Neural cell (in vitro differentiated cells): ENCODE measurements around the gene TTC9. TPM values are rescaled to one million over a fixed set of nuclear protein-coding genes. Genes with fewer than 3 reads are reported as not detected.

Source experiments
- H2AFZ ChIP-seq: fragments of 200-600, 300-800 bp; sonication (generic), shearing (Covaris generic); 2 replicates; pipeline ENCODE4 v1.6.0; 2014; ENCODE audit warnings: low read depth, mild to moderate bottlenecking, antibody characterized with exemption, low read length, moderate library complexity
- H3F3A ChIP-seq: fragments of 200-600 bp; shearing (Covaris generic); 2 replicates; pipeline ENCODE4 v1.6.1; 2016; ENCODE audit warnings: mild to moderate bottlenecking, moderate library complexity, mixed read lengths, antibody characterized with exemption, low read length; ENCODE audit not compliant: insufficient read depth, poor library complexity, severe bottlenecking
- H3K27ac ChIP-seq: fragments of 200-600, 300-800 bp; sonication (generic), shearing (Covaris generic); 2 replicates; pipeline ENCODE4 v1.5.1; 2014; ENCODE audit warnings: mild to moderate bottlenecking, low read length, moderate library complexity
- H3K27me3 ChIP-seq: fragments of 300-800, 200-600 bp; sonication (generic), shearing (Covaris generic); 2 replicates; pipeline ENCODE4 v1.6.0; 2014; ENCODE audit warnings: mild to moderate bottlenecking, low read depth, low read length, moderate library complexity; ENCODE audit not compliant: insufficient read depth
- H3K36me3 ChIP-seq: fragments of 300-800, 200-600 bp; sonication (generic), shearing (Covaris generic); 2 replicates; pipeline ENCODE4 v1.5.1; 2014; ENCODE audit warnings: mild to moderate bottlenecking, antibody characterized with exemption, low read length, moderate library complexity; ENCODE audit not compliant: insufficient read depth
- H3K4me2 ChIP-seq: fragments of 300-800, 200-600 bp; sonication (generic), shearing (Covaris generic); 2 replicates; pipeline ENCODE4 v1.6.0; 2014; ENCODE audit warnings: mild to moderate bottlenecking, low read length
- H3K4me3 ChIP-seq: fragments of 300-800, 200-600 bp; sonication (generic), shearing (Covaris generic); 2 replicates; pipeline ENCODE4 v1.5.1; 2014; ENCODE audit warnings: mild to moderate bottlenecking, low read length, moderate library complexity
- H3K79me2 ChIP-seq: fragments of 200-600 bp; shearing (Covaris generic); replicated peaks from 2 replicates; pipeline ENCODE4 v1.6.0; 2014; ENCODE audit warnings: mild to moderate bottlenecking, low read length, moderate library complexity; ENCODE audit not compliant: insufficient read depth
- H3K9ac ChIP-seq: fragments of 300-800, 200-600 bp; sonication (generic), shearing (Covaris generic); 2 replicates; pipeline ENCODE4 v1.6.1; 2016; ENCODE audit warnings: mild to moderate bottlenecking, low read length, mixed read lengths
- H3K9me2 ChIP-seq: fragments of 200-600 bp; shearing (Covaris generic); 2 replicates; pipeline ENCODE4 v1.6.1; 2016; ENCODE audit warnings: mild to moderate bottlenecking, low read length, mixed read lengths; ENCODE audit not compliant: insufficient read depth
- H3K9me3 ChIP-seq: fragments of 200-600, 300-800 bp; sonication (generic), shearing (Covaris generic); 2 replicates; pipeline ENCODE4 v1.6.1; 2016; ENCODE audit warnings: mild to moderate bottlenecking, mixed run types, low read length, moderate library complexity, mixed read lengths
- H4K20me1 ChIP-seq: fragments of 200-600 bp; shearing (Covaris generic); 2 replicates; pipeline ENCODE4 v1.6.1; 2016; ENCODE audit warnings: mild to moderate bottlenecking, mixed run types; ENCODE audit not compliant: insufficient read depth
- EP300 ChIP-seq: fragments of 450-650 bp; conservative IDR thresholded peaks from 2 replicates; pipeline ENCODE4 v1.6.1; 2014; ENCODE audit warnings: antibody characterized with exemption, mild to moderate bottlenecking, moderate library complexity; ENCODE audit not compliant: poor library complexity, severe bottlenecking
- EZH2 ChIP-seq: fragments of 200-600, 300-800 bp; shearing (Covaris generic), sonication (generic); IDR thresholded peaks from 2 replicates; pipeline ENCODE4 v1.6.1; 2014; ENCODE audit warnings: antibody characterized with exemption, low read length, borderline replicate concordance, mild to moderate bottlenecking; ENCODE audit not compliant: insufficient read depth, poor library complexity, severe bottlenecking
- MXI1 ChIP-seq: fragments of 450-650 bp; conservative IDR thresholded peaks from 2 replicates; pipeline ENCODE4 v1.6.1; 2014; ENCODE audit warnings: antibody characterized with exemption, mild to moderate bottlenecking; ENCODE audit not compliant: poor library complexity, severe bottlenecking
- POLR2AphosphoS5 ChIP-seq: IDR thresholded peaks from 2 replicates; pipeline ENCODE4 v1.6.1; 2012
- RAD21 ChIP-seq: fragments of 450-650 bp; conservative IDR thresholded peaks from 2 replicates; pipeline ENCODE4 v1.6.1; 2014; ENCODE audit warnings: antibody characterized with exemption, mild to moderate bottlenecking, moderate library complexity
- SMC3 ChIP-seq: fragments of 450-650 bp; conservative IDR thresholded peaks from 2 replicates; pipeline ENCODE4 v1.6.1; 2014; ENCODE audit warnings: antibody characterized with exemption, mild to moderate bottlenecking, moderate library complexity; ENCODE audit not compliant: poor library complexity
- TAF1 ChIP-seq: IDR thresholded peaks from 2 replicates; pipeline ENCODE4 v1.6.1; 2012; ENCODE audit warnings: low read depth
- polyA plus RNA-seq: library from polyadenylated mRNA; depleted of rRNA; stranded (reverse); fragments of >200 nt; gene quantifications from 2 replicates; pipeline ENCODE4 v1.2.3, GENCODE V29; 2014
- TF ChIP-seq, protein P1 (sequence below): fragments of 450-650 bp; IDR thresholded peaks from 2 replicates; pipeline ENCODE4 v1.5.1; 2014; ENCODE audit warnings: antibody characterized with exemption, mild to moderate bottlenecking, moderate library complexity; ENCODE audit not compliant: poor library complexity, severe bottlenecking
- TF ChIP-seq, protein P2 (sequence below): IDR thresholded peaks from 2 replicates; pipeline ENCODE4 v1.6.1; 2012; ENCODE audit warnings: borderline replicate concordance

The TTC9 gene
- polyA plus RNA-seq, 1 donor from 2014 or later: 11.1 TPM

DNA sequence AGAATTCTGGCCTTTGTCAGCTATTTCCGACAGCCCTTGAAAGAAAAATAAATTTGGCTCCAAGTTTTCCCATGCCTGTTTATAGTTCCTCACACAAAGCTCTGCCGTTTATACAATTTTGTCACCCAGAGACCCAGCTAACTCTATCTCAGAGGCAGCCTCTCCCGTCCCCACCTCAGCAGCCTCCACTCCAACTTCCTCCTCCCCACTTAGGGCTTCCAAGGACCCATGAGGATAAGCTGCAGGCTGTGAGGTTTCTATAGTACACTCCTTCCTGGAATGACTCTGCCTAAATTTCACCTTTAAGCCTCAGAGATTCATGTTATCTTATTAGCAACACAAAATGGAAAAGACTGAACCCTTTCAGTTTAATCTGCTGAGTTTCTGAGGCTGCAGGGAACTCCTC lies 71.8 kb downstream of the TTC9 start:
- no peak overlapping the region for H3K4me3 ChIP-seq
- H4K20me1 ChIP-seq: no peaks in the 10 kb centered on the region
- no peaks in the 10 kb centered on the region for H3K27me3 ChIP-seq
- no peaks in the 10 kb centered on the region for H3K36me3 ChIP-seq
- H2AFZ ChIP-seq: no peak overlapping the region
- H3K27ac ChIP-seq: no peak overlapping the region
- H3K9me3 ChIP-seq: no peaks in the 10 kb centered on the region
- H3K9ac ChIP-seq: no peak overlapping the region
- H3K9me2 ChIP-seq: no peaks in the 10 kb centered on the region
- no peak overlapping the region for H3K4me2 ChIP-seq
- no peak for TF ChIP-seq MXI1
- no peak for TF ChIP-seq POLR2AphosphoS5
- TF ChIP-seq EZH2: no peak
- no peak for TF ChIP-seq EP300
- TF ChIP-seq, protein P1, sequence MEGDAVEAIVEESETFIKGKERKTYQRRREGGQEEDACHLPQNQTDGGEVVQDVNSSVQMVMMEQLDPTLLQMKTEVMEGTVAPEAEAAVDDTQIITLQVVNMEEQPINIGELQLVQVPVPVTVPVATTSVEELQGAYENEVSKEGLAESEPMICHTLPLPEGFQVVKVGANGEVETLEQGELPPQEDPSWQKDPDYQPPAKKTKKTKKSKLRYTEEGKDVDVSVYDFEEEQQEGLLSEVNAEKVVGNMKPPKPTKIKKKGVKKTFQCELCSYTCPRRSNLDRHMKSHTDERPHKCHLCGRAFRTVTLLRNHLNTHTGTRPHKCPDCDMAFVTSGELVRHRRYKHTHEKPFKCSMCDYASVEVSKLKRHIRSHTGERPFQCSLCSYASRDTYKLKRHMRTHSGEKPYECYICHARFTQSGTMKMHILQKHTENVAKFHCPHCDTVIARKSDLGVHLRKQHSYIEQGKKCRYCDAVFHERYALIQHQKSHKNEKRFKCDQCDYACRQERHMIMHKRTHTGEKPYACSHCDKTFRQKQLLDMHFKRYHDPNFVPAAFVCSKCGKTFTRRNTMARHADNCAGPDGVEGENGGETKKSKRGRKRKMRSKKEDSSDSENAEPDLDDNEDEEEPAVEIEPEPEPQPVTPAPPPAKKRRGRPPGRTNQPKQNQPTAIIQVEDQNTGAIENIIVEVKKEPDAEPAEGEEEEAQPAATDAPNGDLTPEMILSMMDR: no peak
- no peak for TF ChIP-seq SMC3
- TF ChIP-seq TAF1: no peak
- TF ChIP-seq, protein P2, sequence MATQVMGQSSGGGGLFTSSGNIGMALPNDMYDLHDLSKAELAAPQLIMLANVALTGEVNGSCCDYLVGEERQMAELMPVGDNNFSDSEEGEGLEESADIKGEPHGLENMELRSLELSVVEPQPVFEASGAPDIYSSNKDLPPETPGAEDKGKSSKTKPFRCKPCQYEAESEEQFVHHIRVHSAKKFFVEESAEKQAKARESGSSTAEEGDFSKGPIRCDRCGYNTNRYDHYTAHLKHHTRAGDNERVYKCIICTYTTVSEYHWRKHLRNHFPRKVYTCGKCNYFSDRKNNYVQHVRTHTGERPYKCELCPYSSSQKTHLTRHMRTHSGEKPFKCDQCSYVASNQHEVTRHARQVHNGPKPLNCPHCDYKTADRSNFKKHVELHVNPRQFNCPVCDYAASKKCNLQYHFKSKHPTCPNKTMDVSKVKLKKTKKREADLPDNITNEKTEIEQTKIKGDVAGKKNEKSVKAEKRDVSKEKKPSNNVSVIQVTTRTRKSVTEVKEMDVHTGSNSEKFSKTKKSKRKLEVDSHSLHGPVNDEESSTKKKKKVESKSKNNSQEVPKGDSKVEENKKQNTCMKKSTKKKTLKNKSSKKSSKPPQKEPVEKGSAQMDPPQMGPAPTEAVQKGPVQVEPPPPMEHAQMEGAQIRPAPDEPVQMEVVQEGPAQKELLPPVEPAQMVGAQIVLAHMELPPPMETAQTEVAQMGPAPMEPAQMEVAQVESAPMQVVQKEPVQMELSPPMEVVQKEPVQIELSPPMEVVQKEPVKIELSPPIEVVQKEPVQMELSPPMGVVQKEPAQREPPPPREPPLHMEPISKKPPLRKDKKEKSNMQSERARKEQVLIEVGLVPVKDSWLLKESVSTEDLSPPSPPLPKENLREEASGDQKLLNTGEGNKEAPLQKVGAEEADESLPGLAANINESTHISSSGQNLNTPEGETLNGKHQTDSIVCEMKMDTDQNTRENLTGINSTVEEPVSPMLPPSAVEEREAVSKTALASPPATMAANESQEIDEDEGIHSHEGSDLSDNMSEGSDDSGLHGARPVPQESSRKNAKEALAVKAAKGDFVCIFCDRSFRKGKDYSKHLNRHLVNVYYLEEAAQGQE: no peak
- TF ChIP-seq RAD21: no peak
- H3F3A ChIP-seq: no peaks in the 10 kb centered on the region
- no peaks in the 10 kb centered on the region for H3K79me2 ChIP-seq

DNA sequence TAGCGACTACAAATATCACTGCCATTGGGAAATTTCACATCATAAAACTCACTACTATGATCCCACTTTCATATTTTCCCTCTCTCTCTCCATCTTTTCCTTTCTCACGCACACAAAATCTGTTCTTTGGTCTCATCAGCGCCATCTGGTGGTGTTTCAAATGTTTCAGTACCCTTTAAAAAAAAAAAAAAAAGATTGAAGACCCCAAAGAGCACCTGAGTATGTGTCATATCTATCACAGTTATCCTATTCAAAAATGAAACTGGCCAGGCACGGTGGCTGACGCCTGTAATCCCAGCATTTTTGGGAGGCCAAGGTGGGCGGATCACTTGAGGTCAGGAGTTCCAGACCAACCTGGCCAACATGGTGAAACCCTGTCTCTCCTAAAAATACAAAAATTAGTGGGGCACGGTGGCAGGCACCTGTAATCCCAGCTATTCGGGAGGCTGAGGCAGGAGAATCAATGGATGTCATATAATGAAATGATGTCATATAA lies 72.4 kb downstream of the TTC9 start:
- no peaks in the 10 kb centered on the region for H3F3A ChIP-seq
- H2AFZ ChIP-seq: no peak overlapping the region

More for the DNA sequence above, 72.4 kb downstream of the TTC9 start:
- Histone ChIP-seq H3K9ac (no peak overlapping the region), H3K9me3 (no peaks in the 10 kb centered on the region), H3K27ac (no peak overlapping the region), H3K27me3 (no peaks in the 10 kb centered on the region), H3K9me2 (no peaks in the 10 kb centered on the region), H3K4me2 (no peak overlapping the region), H3K36me3 (no peaks in the 10 kb centered on the region), H4K20me1 (no peaks in the 10 kb centered on the region), H3K4me3 (no peak overlapping the region), H3K79me2 (no peaks in the 10 kb centered on the region)
- TF ChIP-seq EZH2 (no peak), MXI1 (no peak), TAF1 (no peak), RAD21 (peak; percentile 74), SMC3 (peak; percentile 85), EP300 (no peak)
- TF ChIP-seq, protein P2: no peak
- TF ChIP-seq, protein P1: peak; percentile 80
